Measurements from ENCODE around the gene PCK2.
"Not testable (repeated sequence)": the region's sequence is repeated elsewhere in the genome, so short reads cannot be mapped to it uniquely, and the experiment has no call there.

The PCK2 gene

GRCh38 chr14:24095271-24096068, 1.4 kb downstream of the PCK2 start:
- no peak for DNase-seq (ENCODE audit: low spot score)

- no peak for DNase-seq (ENCODE audit: low spot score)
Measured at GRCh38 chr14:24096545-24097181, 2.6 kb downstream of the PCK2 start.

- no peak for DNase-seq (ENCODE audit: low spot score)
Measured at GRCh38 chr14:24098229-24098926, 4.3 kb downstream of the PCK2 start.

GRCh38 chr14:24098927-24099813, 5.1 kb downstream of the PCK2 start:
- no peak for DNase-seq (ENCODE audit: low spot score)

- DNase-seq (ENCODE audit: low spot score) = no peak
Measured at GRCh38 chr14:24100197-24100981, 6.3 kb downstream of the PCK2 start.

DNA sequence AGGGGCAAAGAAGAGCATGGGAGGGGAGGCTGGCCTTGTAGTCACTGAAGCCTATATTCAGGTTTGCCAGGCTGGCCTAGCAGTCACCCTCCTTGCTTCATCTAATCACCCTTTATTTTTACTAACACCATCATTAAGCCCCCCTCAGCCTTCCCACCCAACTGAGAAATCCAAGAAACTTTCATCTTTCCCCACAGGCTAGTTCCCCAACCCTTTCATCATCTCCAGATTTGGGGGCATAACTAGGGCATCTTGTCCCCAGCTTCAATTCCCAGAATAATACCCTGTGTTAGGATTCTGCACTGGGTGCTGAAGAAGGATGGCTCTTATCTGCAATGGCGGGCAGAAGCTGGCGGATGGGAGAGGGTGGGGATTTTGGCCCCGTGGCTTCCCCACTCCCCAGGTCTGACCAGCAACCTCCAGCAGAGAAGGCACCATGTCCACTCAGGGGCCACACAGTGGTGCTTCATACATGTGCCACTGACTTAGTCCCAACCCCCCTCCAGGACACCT, 6.9 kb downstream of the PCK2 start:
- no peak for DNase-seq (ENCODE audit: low spot score)

GRCh38 chr14:24102357-24103048, 8.4 kb downstream of the PCK2 start:
- DNase-seq (ENCODE audit: low spot score) = no peak

- DNase-seq (ENCODE audit: low spot score) = no peak
Measured at GRCh38 chr14:24103451-24103850, 9.3 kb downstream of the PCK2 start.

DNA sequence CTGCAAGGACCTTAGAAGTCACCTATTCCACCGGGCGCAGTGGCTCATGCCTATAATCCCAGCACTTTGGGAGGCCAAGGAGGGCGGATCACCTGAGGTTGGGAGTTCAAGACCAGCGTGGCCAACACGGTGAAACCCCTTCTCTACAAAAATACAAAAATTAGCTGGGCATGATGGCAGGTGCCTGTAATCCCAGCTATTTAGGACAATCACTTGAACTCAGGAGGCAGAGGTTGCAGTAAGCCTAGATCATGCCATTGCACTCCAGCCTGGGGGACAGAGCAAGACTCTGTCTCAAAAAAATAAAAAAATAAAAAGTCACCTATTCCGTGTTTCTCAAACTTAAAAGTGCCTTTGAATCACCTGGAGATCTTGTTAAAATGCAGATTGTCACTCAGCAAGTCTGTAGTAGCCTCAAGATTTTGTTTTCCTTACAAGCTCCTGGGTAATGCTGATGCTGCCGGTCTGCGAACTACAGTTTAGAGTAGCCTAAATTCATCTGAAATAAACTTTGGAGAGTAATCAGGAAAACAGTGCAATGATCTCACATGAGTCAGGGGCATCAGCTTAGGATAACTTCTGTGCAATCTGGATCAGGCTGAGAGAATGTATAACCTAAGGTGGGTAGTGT, 11.6 kb downstream of the PCK2 start:
- not testable (repeated sequence) for DNase-seq (ENCODE audit: low spot score)

- DNase-seq (ENCODE audit: low spot score) = no peak
Measured at GRCh38 chr14:24106672-24107271, 12.7 kb downstream of the PCK2 start.

DNA sequence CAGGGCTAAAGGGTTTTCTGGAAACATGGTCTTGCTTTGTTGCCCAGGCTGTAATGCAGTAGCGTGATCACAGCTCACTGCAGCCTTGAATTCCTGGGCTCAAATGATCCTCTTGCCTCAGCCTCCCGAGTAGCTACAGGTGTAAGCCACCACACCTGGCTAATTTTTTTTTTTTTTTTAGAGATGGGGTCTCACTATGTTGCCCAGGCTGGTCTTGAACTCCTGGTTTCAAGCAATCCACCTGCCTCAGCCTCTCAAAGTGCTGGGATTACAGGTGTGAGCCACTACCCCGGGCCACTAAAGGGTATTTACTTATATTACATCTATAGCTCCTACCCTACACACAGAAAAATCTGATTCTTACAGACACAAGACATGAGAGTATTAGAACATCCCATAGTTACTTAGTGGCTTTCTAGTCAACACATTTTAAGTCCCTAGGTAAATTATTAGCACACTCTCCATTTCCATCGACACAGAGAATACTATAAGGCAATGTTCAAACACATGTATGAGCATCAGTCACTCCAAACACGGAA, 14.3 kb downstream of the PCK2 start:
- no peak for DNase-seq (ENCODE audit: low spot score)

DNA sequence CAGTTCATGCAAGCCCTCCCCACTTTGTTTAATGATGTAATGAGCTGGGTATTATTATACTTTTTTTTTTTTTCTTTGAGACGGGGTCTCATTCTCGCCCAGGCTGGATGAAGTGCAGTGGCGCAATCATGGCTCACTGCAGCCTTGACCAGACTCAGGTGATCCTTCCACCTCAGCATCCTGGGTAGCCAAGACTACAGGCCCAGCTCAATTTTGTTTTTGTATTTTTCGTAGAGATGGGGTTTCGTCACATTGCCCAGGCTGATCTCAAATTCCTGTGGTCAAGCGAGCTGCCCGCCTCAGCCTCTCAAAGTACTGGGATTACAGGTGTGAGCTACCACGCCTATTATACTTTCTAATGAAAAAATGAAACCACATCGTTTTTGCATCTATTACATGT, 15.9 kb downstream of the PCK2 start:
- no peak for DNase-seq (ENCODE audit: low spot score)

- DNase-seq (ENCODE audit: low spot score) = no peak
Measured at GRCh38 chr14:24110523-24110922, 16.4 kb downstream of the PCK2 start.

DNA sequence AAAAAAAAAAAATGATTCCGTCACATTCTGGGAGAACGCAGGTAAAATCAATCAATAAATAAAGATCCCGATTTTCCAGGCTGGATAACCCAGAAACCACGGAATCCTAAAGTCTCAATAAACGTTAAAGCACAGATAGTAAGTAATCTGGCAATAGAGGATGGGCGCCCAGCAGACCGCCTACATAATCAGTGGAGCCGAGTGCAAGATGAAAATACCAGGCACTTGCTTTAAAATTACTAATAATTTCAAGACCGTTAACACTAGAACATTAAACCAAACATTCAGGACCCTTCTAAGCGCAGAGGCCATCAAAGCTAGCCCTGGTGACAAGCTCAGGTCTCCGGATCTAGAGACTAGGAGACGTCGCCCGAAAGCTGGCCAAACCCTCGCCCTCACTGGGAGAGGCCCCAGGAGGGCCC, 19.3 kb downstream of the PCK2 start:
- no peak for DNase-seq (ENCODE audit: low spot score)

DNA sequence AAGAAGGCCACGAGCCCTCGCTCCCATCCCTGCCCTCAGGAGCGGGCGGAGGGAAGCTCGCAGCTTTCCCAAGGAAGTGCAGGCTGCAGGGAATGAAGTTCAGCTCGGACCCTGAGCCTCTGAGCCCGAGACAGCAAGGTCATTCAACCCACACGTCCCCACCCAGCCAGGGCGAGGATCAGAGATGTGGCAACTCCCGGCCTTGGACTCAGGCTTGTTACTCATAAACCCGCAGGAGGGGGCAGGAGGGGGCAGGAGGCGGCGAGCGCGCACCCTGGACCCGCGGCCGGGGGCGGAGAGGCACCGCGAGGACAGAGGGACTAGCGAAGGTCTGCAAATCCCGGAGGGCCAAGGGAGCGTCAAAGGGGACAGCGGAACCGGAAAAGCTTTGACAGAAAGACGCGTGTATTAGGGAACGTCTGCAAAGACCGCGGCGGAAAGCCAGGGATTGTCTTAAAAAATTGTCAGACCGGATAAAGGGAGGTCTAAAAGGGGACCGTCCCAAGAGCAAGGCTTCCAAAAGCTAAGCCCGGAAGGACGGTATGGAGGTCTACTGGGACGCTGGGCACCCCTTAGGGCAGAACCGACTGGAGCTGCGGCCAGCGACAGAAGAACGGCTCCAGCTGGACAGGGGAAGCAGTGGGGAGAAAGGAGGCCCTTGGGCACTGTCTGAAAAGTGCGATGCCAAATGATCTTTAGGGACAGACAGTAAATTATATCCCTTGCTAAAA, 19.9 kb downstream of the PCK2 start:
- no peak for DNase-seq (ENCODE audit: low spot score)

DNA sequence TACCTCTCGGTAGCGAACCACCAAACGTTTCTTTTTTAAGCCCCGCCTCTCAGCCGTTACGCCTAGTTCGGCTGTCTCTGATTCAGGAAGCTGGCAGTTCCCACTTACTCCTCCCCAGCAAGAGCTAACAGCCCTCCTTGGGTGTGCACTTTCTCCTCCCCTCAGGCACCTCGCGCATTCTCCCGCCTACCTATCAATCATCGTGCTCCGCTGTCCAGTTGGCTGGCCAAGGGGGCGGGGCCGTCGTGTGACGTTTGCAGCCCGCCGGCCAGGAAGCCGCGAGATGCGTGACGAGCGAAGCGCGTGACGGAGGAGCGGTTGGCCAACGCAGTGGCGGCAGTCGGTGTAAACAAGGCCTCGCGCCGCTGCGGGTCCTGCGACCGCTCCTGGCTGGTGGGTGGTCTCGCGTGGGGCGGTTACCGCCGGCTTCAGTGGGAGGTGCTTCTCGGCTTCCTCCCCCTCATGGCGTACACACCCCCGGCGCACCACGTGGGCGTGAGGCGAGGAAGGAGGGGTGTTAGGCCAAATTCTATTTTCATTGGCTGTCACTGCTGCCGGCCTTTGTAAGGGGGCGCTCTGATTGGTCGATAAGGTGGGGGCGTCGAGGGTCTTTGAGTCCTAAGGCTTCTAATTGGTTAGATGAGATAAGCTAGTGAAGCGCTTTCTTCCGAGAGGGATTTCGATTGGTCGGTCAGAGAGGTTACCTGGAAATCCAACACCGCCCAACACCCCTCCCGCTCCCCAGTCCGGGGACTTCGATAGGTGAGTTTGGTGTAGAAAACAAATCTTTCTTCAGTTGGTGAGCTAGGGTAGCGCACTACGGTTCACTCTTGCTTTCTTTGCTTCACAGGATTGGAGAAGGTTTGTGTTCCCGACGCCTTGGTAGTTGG, 20.7 kb downstream of the PCK2 start, which contains the start of the genes DCAF11 and NRL:
Gene DCAF11 (plus strand): TSS at position 246 of the 890 bp plus-strand sequence. CDS start 818 bp downstream, outside the sequence.
Gene NRL (minus strand): TSS at position 418 of the 890 bp plus-strand sequence. CDS start 32,101 bp downstream, outside the sequence.
- peak; percentile 99 for DNase-seq (ENCODE audit: low spot score)
